CD4-positive, alpha-beta T cell treated with Interleukin-4 for 4 hours (primary cell): ENCODE results near the gene C8B.

Source experiments
- DNase-seq: peaks from one replicate; pipeline ENCODE4 v3.0.0-alpha.2; 2020

Gene C8B

DNA sequence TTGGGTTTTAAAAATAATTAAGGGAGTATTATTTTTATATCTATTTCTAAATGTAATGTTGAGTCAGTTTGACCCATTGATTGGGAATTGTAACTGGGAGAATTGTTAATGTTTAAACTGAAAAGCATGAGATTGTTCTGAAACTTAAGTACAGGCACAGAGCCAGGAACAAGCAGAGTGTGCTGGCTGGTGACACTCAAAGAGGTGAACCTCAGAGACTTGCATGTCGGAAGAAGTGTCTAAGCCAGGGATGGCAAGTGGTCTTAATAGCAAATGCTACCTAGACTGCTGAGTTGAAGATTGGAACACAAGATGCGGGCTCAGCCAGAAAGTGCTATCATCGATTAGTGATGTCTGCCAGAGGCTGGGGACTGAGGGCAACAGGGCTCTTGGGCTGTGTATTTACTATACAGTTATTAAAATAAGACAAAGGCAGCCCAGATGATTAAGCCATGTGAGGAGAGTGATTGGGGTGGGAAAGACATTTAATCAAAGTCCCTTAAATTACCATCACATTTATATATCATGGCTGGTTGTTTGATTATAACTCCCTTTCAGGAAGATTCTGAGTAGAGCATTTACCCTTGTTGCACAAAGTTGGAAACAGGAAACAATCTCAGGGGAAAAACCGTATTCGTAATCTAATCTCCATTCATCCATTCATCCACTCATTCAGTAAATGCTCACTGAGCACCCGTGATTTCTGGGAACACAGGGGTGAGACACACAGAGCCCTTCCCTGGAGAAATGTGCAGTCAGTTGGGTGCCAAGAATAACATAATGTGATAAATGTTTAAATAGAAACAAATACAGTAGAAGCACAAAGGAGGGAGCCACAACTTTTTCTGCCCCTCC, 68.4 kb downstream of the C8B start:
- DNase-seq, result no peak

DNA sequence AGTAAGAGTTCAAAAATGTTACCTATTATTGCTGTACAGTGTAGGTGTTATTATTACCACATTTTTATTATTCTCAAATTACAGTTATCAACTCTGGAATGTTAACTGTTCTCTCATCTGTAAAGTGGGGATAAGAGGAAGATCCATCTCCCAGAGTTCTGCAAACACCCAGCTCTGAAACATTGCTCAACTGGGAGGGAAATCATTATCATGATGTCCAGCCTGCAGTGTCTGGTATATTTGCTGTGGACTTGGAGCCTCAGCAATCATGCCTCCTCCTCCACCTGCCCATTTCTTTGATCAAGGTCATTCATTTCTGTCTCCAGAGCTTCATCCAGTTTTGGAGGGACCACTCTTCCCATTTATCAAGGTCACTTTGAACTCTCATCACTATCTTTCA, 71.8 kb downstream of the C8B start:
- DNase-seq, result no peak

DNA sequence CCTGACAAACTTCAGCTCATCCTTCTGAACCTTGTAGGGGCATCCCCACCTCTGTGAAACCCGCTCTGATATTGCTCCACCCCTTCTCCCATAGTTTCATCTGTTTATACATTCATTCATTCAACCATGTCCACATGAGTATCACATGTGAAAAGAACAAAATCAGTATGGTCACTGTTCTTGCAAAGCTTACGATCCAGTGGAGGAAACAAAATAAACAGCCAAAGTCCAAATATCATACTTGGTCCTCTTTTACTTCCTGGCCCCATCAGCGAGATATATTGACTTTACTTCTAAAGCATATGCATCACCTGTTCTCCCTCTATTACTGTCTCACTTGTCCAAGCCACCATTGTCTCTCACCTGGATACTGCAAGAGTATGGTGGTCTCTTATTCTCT, 75.6 kb downstream of the C8B start:
- no peak for DNase-seq

DNA sequence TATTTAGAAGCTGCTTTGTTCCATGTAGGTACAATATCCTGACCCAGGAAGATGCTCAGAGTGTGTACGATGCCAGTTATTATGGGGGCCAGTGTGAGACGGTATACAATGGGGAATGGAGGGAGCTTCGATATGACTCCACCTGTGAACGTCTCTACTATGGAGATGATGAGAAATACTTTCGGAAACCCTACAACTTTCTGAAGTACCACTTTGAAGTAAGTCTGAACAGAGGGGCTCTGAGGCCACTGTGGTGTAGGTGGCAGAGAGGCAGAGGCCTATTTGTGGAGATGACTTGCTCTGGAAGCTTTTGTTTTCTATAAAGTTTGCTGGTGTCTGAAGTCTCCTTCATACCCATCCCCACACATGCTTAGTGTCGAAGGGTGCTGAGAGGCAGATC, 84.4 kb downstream of the C8B start:
- no peak for DNase-seq

DNA sequence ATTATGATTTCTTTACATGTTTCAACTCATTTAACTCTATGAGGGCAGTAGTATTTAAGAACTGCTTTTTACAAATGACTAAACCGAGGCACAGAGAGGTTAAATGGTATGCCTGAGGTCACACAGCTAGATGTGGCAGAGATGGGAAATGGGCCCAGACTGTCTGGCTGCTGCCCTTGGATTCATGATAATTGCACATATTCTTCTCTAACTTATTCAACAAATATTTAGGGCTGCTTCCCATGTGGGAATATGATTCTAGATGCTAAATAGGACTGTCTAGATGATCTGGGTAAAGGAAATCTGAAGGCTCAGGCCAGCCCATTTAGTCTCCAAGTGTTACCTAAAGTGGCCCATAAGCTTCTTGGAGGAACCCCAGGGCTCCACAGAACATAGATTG, 85.0 kb downstream of the C8B start:
- DNase-seq, result no peak
